GM10248 (cell line): Measurements from ENCODE around the gene CNMD.

Experiments
- CTCF ChIA-PET: fragments of 300-600 bp; sonication (Branson Sonifier 250); formaldehyde crosslinking; extraction: SDS; loops from one replicate; lab custom pipeline; 2021; ENCODE audit warnings: antibody characterized with exemption; lab: Yijun Ruan, JAX
- POLR2A ChIA-PET: fragments of 350-650 bp; sonication (Branson Sonifier 250); formaldehyde crosslinking; extraction: SDS; loops from one replicate; lab custom pipeline; 2020; ENCODE audit warnings: antibody characterized with exemption; lab: Yijun Ruan, JAX
- DNase-seq: peaks from one replicate; pipeline ENCODE4 v3.0.0; 2012; ENCODE audit errors: extremely low spot score
- CTCF ChIP-seq: IDR thresholded peaks from 2 replicates; pipeline ENCODE4 v1.5.1; 2012; ENCODE audit warnings: mild to moderate bottlenecking, low read depth; ENCODE audit errors: extremely low read depth, missing control alignments, control extremely low read depth

CNMD gene

GRCh38 chr13:52783943-52784342 lies 44.3 kb upstream of the CNMD start:
- CTCF ChIA-PET, result interaction anchor here (1.8 kb wide), 1 partner anchor 9 kb away, joined by 5 read pairs; no protein-coding TSS in a partner anchor
- no peak for TF ChIP-seq CTCF
- DNase-seq, result no peak
- POLR2A ChIA-PET, result no interaction called here

- TF ChIP-seq CTCF, result no peak
- ChIA-PET POLR2A (no interaction called here), CTCF (interaction anchor here (1.0 to 1.8 kb wide), 4 partner anchors 11 to 27 kb away, joined by 3 to 5 read pairs (median 3); no protein-coding TSS in a partner anchor)
- no peak for DNase-seq
These were observed 43.1 kb upstream of the CNMD start for GRCh38 chr13:52782471-52783448.

- TF ChIP-seq CTCF, result no peak
- POLR2A ChIA-PET, result no interaction called here
- no peak for DNase-seq
- CTCF ChIA-PET, result interaction anchor here (0.8 kb wide), 1 partner anchor 17 kb away, joined by 3 read pairs; no protein-coding TSS in a partner anchor
These were observed 41.0 kb upstream of the CNMD start for GRCh38 chr13:52780611-52781010.

GRCh38 chr13:52780092-52780491 lies 40.5 kb upstream of the CNMD start:
- DNase-seq, result no peak
- TF ChIP-seq CTCF, result no peak
- POLR2A ChIA-PET, result no interaction called here
- CTCF ChIA-PET, result interaction anchor here (0.8 kb wide), 1 partner anchor 17 kb away, joined by 3 read pairs; no protein-coding TSS in a partner anchor

GRCh38 chr13:52779103-52779502 lies 39.5 kb upstream of the CNMD start:
- POLR2A ChIA-PET, result no interaction called here
- CTCF ChIA-PET, result interaction anchor here (0.9 kb wide), 1 partner anchor 32 kb away, joined by 4 read pairs; no protein-coding TSS in a partner anchor
- TF ChIP-seq CTCF, result no peak
- DNase-seq, result no peak

- no peak for TF ChIP-seq CTCF
- no peak for DNase-seq
- ChIA-PET POLR2A (no interaction called here), CTCF (no interaction called here)
These were observed 37.1 kb upstream of the CNMD start for GRCh38 chr13:52776726-52777125.
